GM23338 (cell line): ENCODE measurements around the gene FCHSD1. TPM values are rescaled to one million over a fixed set of nuclear protein-coding genes. Genes with fewer than 3 reads are reported as not detected.
A peak's percentile ranks its signal among the peaks of the same experiment; 100 is the strongest.

Experiments
- ATAC-seq: fragments of 200-7000 bp; cut with Tn5 transposase; 3 replicates; pipeline ENCODE4 v1.9.1; 2020
- DNase-seq: peaks from one replicate; pipeline ENCODE4 v3.0.0-alpha.2; 2015; ENCODE audit warnings: low spot score
- H2AFZ ChIP-seq: fragments of 200-600 bp; sonication (generic); 2 replicates; pipeline ENCODE4 v1.8.0; 2016; ENCODE audit warnings: antibody characterized with exemption, mild to moderate bottlenecking, moderate library complexity
- H3F3A ChIP-seq: fragments of 200-600 bp; sonication (generic); replicated peaks from 2 replicates; pipeline ENCODE4 v1.8.0; 2017; ENCODE audit warnings: antibody characterized with exemption, mixed run types, low read depth
- H3K27ac ChIP-seq: fragments of 200-600 bp; sonication (generic); 2 replicates; pipeline ENCODE4 v1.6.1; 2016; ENCODE audit warnings: low read depth
- H3K27me3 ChIP-seq: fragments of 200-600 bp; sonication (generic); 2 replicates; pipeline ENCODE4 v1.8.0; 2016; ENCODE audit warnings: mild to moderate bottlenecking, mixed run types, moderate library complexity; ENCODE audit not compliant: insufficient read depth
- H3K36me3 ChIP-seq: fragments of 200-600 bp; sonication (generic); 2 replicates; pipeline ENCODE4 v1.8.0; 2016; ENCODE audit warnings: mild to moderate bottlenecking; ENCODE audit not compliant: insufficient read depth
- H3K4me1 ChIP-seq: fragments of 200-600 bp; sonication (generic); 2 replicates; pipeline ENCODE4 v1.8.0; 2016; ENCODE audit warnings: mild to moderate bottlenecking, moderate library complexity; ENCODE audit not compliant: insufficient read depth
- H3K4me2 ChIP-seq: fragments of 200-600 bp; sonication (generic); 2 replicates; pipeline ENCODE4 v1.7.1; 2017; ENCODE audit warnings: mixed run types
- H3K4me3 ChIP-seq: fragments of 200-600 bp; sonication (generic); 2 replicates; pipeline ENCODE4 v1.6.1; 2016; ENCODE audit warnings: mixed run types
- H3K79me2 ChIP-seq: fragments of 200-600 bp; sonication (generic); replicated peaks from 2 replicates; pipeline ENCODE4 v1.8.0; 2017; ENCODE audit warnings: mild to moderate bottlenecking; ENCODE audit not compliant: insufficient read depth
- H3K9me2 ChIP-seq: fragments of 200-600 bp; sonication (generic); 2 replicates; pipeline ENCODE4 v1.8.0; 2017; ENCODE audit not compliant: insufficient read depth
- H4K20me1 ChIP-seq: fragments of 200-600 bp; sonication (generic); replicated peaks from 2 replicates; pipeline ENCODE4 v1.8.0; 2017; ENCODE audit warnings: mild to moderate bottlenecking; ENCODE audit not compliant: insufficient read depth
- H3K27ac Mint-ChIP-seq: 2 replicates; pipeline ENCODE4 v1.8.0; 2020; ENCODE audit warnings: inconsistent platforms, mild to moderate bottlenecking, moderate library complexity, mixed read lengths
- H3K27me3 Mint-ChIP-seq: 3 replicates; pipeline ENCODE4 v1.8.0; 2022; ENCODE audit warnings: low read depth, mild to moderate bottlenecking, moderate library complexity, mixed read lengths, inconsistent platforms; ENCODE audit not compliant: insufficient read depth, poor library complexity
- H3K36me3 Mint-ChIP-seq: 3 replicates; pipeline ENCODE4 v1.8.0; 2021; ENCODE audit warnings: low read depth, mild to moderate bottlenecking, inconsistent platforms, moderate library complexity, mixed read lengths
- H3K4me1 Mint-ChIP-seq: 3 replicates; pipeline ENCODE4 v1.8.0; 2020; ENCODE audit warnings: mild to moderate bottlenecking, inconsistent platforms, mixed read lengths
- H3K4me3 Mint-ChIP-seq: 3 replicates; pipeline ENCODE4 v1.8.0; 2021; ENCODE audit warnings: moderate library complexity, mild to moderate bottlenecking, inconsistent platforms, mixed read lengths
- H3K9me3 Mint-ChIP-seq: 3 replicates; pipeline ENCODE4 v1.8.0; 2020; ENCODE audit warnings: moderate library complexity, mild to moderate bottlenecking, inconsistent platforms, mixed read lengths
- CREB1 ChIP-seq: fragments of 250-450 bp; sonication (Bioruptor Pico); IDR thresholded peaks from 2 replicates; pipeline ENCODE4 v1.5.0; 2020; ENCODE audit warnings: low read depth, mild to moderate bottlenecking, moderate library complexity
- CTCF ChIP-seq, 2 experiments: fragments of 200-600 bp in 1 of 2; sonication (generic) in 1 of 2; conservative IDR thresholded peaks; 2 replicates each; pipeline versions ENCODE4 v1.5.1 to v1.6.1; 2016 to 2017; ENCODE audit warnings: antibody characterized with exemption in 2 of 2, low read depth in 2 of 2, mild to moderate bottlenecking in 2 of 2, moderate library complexity in 1 of 2
- JUNB ChIP-seq: IDR thresholded peaks from one replicate; pipeline ENCODE4 v1.6.1; 2016; ENCODE audit warnings: antibody characterized with exemption; ENCODE audit not compliant: unreplicated experiment
- NANOG ChIP-seq: IDR thresholded peaks from 2 replicates; pipeline ENCODE4 v1.6.1; 2016; ENCODE audit warnings: antibody characterized with exemption, borderline replicate concordance
- REST ChIP-seq: IDR thresholded peaks from one replicate; pipeline ENCODE4 v1.6.1; 2018; ENCODE audit warnings: antibody characterized with exemption; ENCODE audit not compliant: unreplicated experiment
- STAT1 ChIP-seq: IDR thresholded peaks from one replicate; pipeline ENCODE4 v1.6.1; 2016; ENCODE audit warnings: antibody characterized with exemption; ENCODE audit not compliant: unreplicated experiment
- ZNF114 ChIP-seq: fragments of 250-450 bp; sonication (Bioruptor Pico); IDR thresholded peaks from 2 replicates; pipeline ENCODE4 v1.5.0; 2020; ENCODE audit warnings: mild to moderate bottlenecking, moderate library complexity
- ZNF331 ChIP-seq: fragments of 250-450 bp; sonication (Bioruptor Pico); IDR thresholded peaks from 2 replicates; pipeline ENCODE4 v1.5.0; 2020; ENCODE audit warnings: low read depth, mild to moderate bottlenecking, moderate library complexity
- ZNF462 ChIP-seq: fragments of 250-450 bp; sonication (Bioruptor Pico); IDR thresholded peaks from 2 replicates; pipeline ENCODE4 v1.5.0; 2020; ENCODE audit warnings: mild to moderate bottlenecking, moderate library complexity
- polyA plus RNA-seq: library from polyadenylated mRNA; unstranded; fragments of >200 nt; fragmentation: Nextera tagmentation; extraction: Ambion mirVana; gene quantifications from 2 replicates; pipeline ENCODE4 v1.2.1, GENCODE V29; 2016
- total RNA-seq: library from RNA; depleted of rRNA; stranded (reverse); fragments of >200 nt; shearing (Covaris generic); gene quantifications from 2 replicates; pipeline ENCODE4 v1.2.3, GENCODE V29; 2014

The FCHSD1 gene
- total and polyA plus RNA-seq, 2 experiments from 2014 or later = 24.7 to 46.6 TPM

- Mint-ChIP-seq H3K4me3 (peak overlapping the region; percentile 91), H3K27me3 (peaks cover 8% of the 10 kb centered on the region), H3K27ac (peak overlapping the region; percentile 81; the same call in 1 of the 2 replicates), H3K4me1 (peaks cover 29% of the 10 kb centered on the region), H3K36me3 (peaks cover 22% of the 10 kb centered on the region; the same call in 2 of the 3 replicates), H3K9me3 (no peaks in the 10 kb centered on the region)
- no peak for ATAC-seq
- no peak for DNase-seq
- Histone ChIP-seq H3K79me2 (peaks cover 58% of the 10 kb centered on the region), H4K20me1 (peaks cover 27% of the 10 kb centered on the region), H3F3A (0 out of 2 replicates have a peak, but pooled peaks cover 14% of the 10 kb centered on the region), H3K4me2 (peak overlapping the region; percentile 95), H3K4me3 (peak overlapping the region; percentile 99), H3K27ac (no peak overlapping the region), H3K36me3 (0 out of 2 replicates have a peak, but pooled peaks cover 6% of the 10 kb centered on the region), H3K27me3 (peaks cover 3% of the 10 kb centered on the region; the same call in 1 of the 2 replicates), H3K4me1 (peaks cover 20% of the 10 kb centered on the region), H2AFZ (no peak overlapping the region), H3K9me2 (no peaks in the 10 kb centered on the region)
- TF ChIP-seq ZNF114 (CRISPR knock-in tag) = no peak
These were observed 15.6 kb downstream of the FCHSD1 start for GRCh38 chr5:141635646-141636045.

GRCh38 chr5:141634720-141635119 lies 16.5 kb downstream of the FCHSD1 start:
- no peaks in the 10 kb centered on the region for H3K9me3 Mint-ChIP-seq
- peaks cover 23% of the 10 kb centered on the region; the same call in 2 of the 3 replicates for H3K36me3 Mint-ChIP-seq
- no peak overlapping the region for H3K27ac ChIP-seq
- H3K9me2 ChIP-seq = no peaks in the 10 kb centered on the region
- peaks cover 36% of the 10 kb centered on the region for H4K20me1 ChIP-seq
- peaks cover 8% of the 10 kb centered on the region for H3K27me3 Mint-ChIP-seq
- peaks cover 27% of the 10 kb centered on the region for H3K4me1 Mint-ChIP-seq
- H3K4me3 Mint-ChIP-seq = peak overlapping the region; percentile 91
- ATAC-seq (no peak), DNase-seq (no peak)
- H3K4me1 ChIP-seq = peaks cover 20% of the 10 kb centered on the region
- no peak overlapping the region for H2AFZ ChIP-seq
- peaks cover 58% of the 10 kb centered on the region for H3K79me2 ChIP-seq
- no peak overlapping the region for H3K27ac Mint-ChIP-seq
- H3F3A ChIP-seq = 0 out of 2 replicates have a peak, but pooled peaks cover 14% of the 10 kb centered on the region
- 0 out of 2 replicates have a peak overlapping the region, but pooled peaks have one; percentile 99 for H3K4me3 ChIP-seq
- peaks cover 3% of the 10 kb centered on the region; the same call in 1 of the 2 replicates for H3K27me3 ChIP-seq
- no peak overlapping the region for H3K4me2 ChIP-seq
- 0 out of 2 replicates have a peak, but pooled peaks cover 10% of the 10 kb centered on the region for H3K36me3 ChIP-seq
- TF ChIP-seq CREB1 (CRISPR knock-in tag) (no peak), STAT1 (no peak), CTCF (conservative IDR thresholded peaks at IDR 0.05; ENCODE audit: low read depth in 2 of 2) (no peak), REST (no peak), JUNB (no peak), ZNF462 (CRISPR knock-in tag) (no peak), ZNF331 (CRISPR knock-in tag) (no peak), NANOG (no peak)
